Large intestine (tissue), 3 donors: ENCODE measurements around the gene AUH. TPM values are rescaled to one million over a fixed set of nuclear protein-coding genes. Genes with fewer than 3 reads are reported as not detected.

Experiments
- DNase-seq, 2 donors: peaks; one replicate each; pipeline versions ENCODE4 v3.0.0 to v3.0.0-alpha.2; 2013
- H3K27ac ChIP-seq: one replicate; pipeline ENCODE4 v1.5.1; 2013; ENCODE audit warnings: low read length
- H3K27me3 ChIP-seq: 2 replicates; pipeline ENCODE4 v1.6.1; 2013; ENCODE audit warnings: low read length; ENCODE audit not compliant: control insufficient read depth, insufficient read depth
- H3K36me3 ChIP-seq: 2 replicates; pipeline ENCODE4 v1.6.1; 2013; ENCODE audit warnings: low read length; ENCODE audit not compliant: control insufficient read depth, insufficient read depth
- H3K4me1 ChIP-seq: one replicate; pipeline ENCODE4 v1.6.1; 2013; ENCODE audit warnings: low read length; ENCODE audit not compliant: control insufficient read depth, insufficient read depth
- H3K4me3 ChIP-seq: one replicate; pipeline ENCODE4 v1.5.1; 2013; ENCODE audit warnings: low read length
- H3K9me3 ChIP-seq: one replicate; pipeline ENCODE4 v1.6.1; 2013; ENCODE audit warnings: mild to moderate bottlenecking, low read depth, low read length, moderate library complexity; ENCODE audit not compliant: control insufficient read depth
- WGBS: methylation state at CpG from one replicate; pipeline ENCODE4 v1.1.5; 2013; ENCODE audit warnings: low lambda C conversion rate; ENCODE audit not compliant: insufficient coverage; 5-methylcytosine and 5-hydroxymethylcytosine counted together
- polyA plus RNA-seq: library from polyadenylated mRNA; unstranded; fragments of 120-200 nt; gene quantifications from one replicate; pipeline ENCODE4 v1.2.1, GENCODE V29; 2013

The AUH gene
- polyA plus RNA-seq, 1 donor, result 29.6 TPM

DNA sequence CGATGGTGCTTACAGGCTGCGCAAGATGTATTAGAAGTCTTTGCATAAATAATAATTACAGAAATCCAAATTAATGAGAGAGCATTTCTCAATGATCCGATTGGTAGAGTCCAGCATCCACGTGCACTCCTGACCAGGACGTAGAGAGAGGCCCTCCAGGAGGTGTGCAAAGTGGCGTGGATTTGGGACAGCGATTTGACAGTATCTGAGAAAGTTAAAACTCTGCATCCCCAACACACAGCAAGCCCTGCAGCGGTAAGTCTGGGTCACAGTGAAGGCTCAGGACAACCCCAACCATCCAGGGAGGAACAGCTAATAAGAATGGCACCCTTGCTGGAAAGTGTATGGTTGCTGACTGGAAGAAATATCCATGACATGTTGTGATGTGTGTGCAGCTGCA is 180.2 kb downstream of the AUH start:
- Histone ChIP-seq H3K4me1 (peaks cover 11% of the 10 kb centered on the region), H3K27ac (no peak overlapping the region), H3K4me3 (no peak overlapping the region), H3K36me3 (no peaks in the 10 kb centered on the region), H3K27me3 (no peaks in the 10 kb centered on the region), H3K9me3 (peaks cover 3% of the 10 kb centered on the region)
- DNase-seq, result no peak
- WGBS, result no CpG with 5 or more reads among the region's 8 CpGs

GRCh38 chr9:91180930-91181268 is 180.8 kb downstream of the AUH start:
- no peaks in the 10 kb centered on the region for H3K27me3 ChIP-seq
- no CpG with 5 or more reads among the region's 3 CpGs for WGBS
- peaks cover 3% of the 10 kb centered on the region for H3K9me3 ChIP-seq
- no peak overlapping the region for H3K27ac ChIP-seq
- no peaks in the 10 kb centered on the region for H3K36me3 ChIP-seq
- no peak overlapping the region for H3K4me3 ChIP-seq
- DNase-seq, result no peak
- peaks cover 7% of the 10 kb centered on the region for H3K4me1 ChIP-seq

DNA sequence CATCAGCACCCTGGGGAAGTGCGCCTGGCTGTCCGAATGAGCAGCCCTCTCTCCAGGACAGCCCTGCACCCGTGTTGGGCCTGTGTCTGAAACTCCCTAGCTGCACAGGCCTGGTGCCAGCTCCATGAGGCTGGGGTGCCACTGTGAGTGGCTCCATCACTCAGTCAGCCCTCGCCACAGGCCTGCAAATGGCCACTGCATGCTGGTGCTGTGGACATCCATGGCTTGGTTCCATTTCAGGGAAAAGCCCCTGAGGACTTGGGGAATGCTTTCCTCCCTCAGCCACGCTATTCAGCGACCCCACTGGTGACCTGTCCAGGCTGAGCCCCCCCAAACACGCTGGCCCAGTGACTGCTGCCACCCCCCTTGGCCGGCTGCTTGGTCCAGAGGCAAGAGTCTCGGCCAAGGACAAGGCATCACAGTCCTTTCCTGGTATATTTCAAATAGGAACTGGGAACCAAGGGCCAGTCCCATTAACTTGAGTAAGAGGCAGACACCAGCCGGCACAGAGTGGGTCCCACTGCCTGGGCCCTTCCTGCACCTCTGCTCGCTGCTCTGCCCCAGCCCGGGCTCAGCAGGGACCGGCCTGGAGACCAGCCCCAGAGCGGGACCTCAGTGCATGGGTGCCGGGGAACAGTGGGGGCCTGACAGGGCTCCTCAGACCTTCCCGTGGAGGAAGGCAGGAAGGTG is 181.3 kb downstream of the AUH start:
- no peak for DNase-seq
- Histone ChIP-seq H3K27me3 (no peaks in the 10 kb centered on the region), H3K9me3 (peaks cover 3% of the 10 kb centered on the region), H3K4me3 (no peak overlapping the region), H3K4me1 (peaks cover 5% of the 10 kb centered on the region), H3K27ac (no peak overlapping the region), H3K36me3 (no peaks in the 10 kb centered on the region)
- WGBS, result no CpG with 5 or more reads among the region's 16 CpGs

DNA sequence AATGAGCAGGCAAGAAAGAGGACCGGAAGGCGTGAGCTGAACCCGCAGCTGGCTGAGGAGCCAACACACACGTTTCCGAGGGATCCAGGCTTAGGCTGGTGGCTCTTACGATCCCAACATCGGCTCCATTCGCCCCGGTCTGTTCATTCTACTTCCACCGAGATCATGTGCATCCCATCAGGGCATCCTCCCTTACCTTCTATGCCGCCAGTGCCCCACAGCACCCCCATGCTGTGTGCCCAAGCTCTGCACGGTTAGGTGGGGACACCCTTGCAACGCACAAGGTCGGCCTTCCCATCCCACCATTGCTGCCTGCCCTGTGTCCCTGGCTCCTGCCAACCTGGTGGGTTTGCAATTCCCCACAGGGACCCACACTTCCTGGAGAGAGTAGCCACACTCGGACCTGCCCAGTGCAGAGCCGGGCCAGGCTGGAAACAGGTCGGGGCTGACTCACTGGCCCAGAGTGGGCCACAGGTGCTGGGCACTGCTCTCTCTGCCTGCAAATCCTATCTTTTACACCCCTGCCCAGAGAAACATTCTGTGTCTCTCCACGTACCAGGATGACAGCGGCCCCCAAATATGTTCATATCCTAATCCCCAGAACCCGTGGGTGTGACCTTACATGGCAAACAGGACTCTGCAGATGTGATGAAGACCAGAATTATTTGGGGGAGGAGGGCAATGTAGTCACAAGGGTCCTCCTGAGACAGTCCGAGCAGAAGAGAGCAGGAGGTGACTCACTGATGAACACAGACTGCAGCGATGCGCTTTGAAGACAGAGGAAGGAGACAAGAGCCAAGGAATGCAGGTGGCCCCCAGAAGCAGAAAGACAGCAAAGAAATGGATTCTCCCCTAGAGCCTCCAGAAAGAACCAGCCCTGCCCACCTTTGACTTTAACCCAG is 182.2 kb downstream of the AUH start:
- no peak overlapping the region for H3K27ac ChIP-seq
- H3K4me3 ChIP-seq, result no peak overlapping the region
- H3K27me3 ChIP-seq, result no peaks in the 10 kb centered on the region
- H3K4me1 ChIP-seq, result peaks cover 4% of the 10 kb centered on the region
- DNase-seq, result no peak
- WGBS, result no CpG with 5 or more reads among the region's 23 CpGs
- no peaks in the 10 kb centered on the region for H3K36me3 ChIP-seq
- no peaks in the 10 kb centered on the region for H3K9me3 ChIP-seq

DNA sequence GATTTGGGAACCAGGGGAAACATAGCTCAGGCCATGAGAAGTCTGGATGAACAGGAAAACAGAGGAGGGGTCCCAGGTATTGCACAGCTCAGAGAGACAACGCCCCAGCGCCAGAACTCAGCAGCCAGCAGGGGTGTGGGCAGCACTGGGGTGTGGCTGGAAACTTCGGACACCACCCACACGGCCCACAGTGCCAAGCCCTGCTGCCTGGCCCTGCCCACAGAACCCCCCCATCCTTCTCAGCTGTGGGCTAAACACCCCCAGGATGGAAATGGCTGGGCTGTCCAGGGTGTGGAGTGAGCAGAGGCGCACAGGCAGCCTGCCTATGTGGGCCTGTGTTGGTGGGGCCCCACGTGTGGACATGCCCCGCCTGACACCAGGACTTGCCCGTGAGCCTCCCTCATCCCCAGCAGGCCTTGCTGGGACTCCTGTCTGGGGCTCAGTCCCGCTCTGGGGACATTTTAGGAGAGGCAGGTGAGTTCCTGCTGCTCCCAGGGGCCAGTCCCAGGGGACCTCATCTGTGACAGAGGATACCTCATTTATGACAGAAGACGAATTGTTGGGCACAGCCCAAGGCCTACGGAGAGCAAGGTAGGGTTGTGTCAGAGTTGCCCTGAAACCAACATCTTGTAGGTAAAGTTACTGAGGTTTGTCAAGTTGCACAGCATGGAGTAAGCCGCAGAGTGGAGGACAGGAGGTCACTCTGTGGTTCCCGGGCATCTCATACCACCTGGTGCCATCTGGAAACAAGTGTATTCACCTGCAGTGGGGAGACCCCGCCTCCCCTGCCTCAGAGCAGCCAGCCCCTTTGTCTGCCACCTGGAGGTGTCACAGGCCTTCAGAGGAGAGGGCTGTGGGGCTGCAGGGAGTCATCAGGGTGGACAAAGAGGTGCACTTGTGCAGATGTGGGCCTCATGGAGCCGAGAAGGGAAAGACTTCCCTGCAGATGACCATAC is 183.2 kb downstream of the AUH start:
- Histone ChIP-seq H3K4me3 (no peak overlapping the region), H3K4me1 (peaks cover 4% of the 10 kb centered on the region), H3K9me3 (no peaks in the 10 kb centered on the region), H3K27me3 (no peaks in the 10 kb centered on the region), H3K36me3 (no peaks in the 10 kb centered on the region), H3K27ac (no peak overlapping the region)
- no CpG with 5 or more reads among the region's 15 CpGs for WGBS
- DNase-seq, result no peak

GRCh38 chr9:91177661-91178280 is 183.9 kb downstream of the AUH start:
- H3K4me3 ChIP-seq, result no peak overlapping the region
- H3K4me1 ChIP-seq, result peaks cover 4% of the 10 kb centered on the region
- WGBS, result no CpG with 5 or more reads among the region's 15 CpGs
- H3K27me3 ChIP-seq, result no peaks in the 10 kb centered on the region
- H3K36me3 ChIP-seq, result no peaks in the 10 kb centered on the region
- no peaks in the 10 kb centered on the region for H3K9me3 ChIP-seq
- DNase-seq, result no peak
- no peak overlapping the region for H3K27ac ChIP-seq

- no peaks in the 10 kb centered on the region for H3K36me3 ChIP-seq
- H3K9me3 ChIP-seq, result no peaks in the 10 kb centered on the region
- H3K27me3 ChIP-seq, result no peaks in the 10 kb centered on the region
- peaks cover 1% of the 10 kb centered on the region for H3K4me1 ChIP-seq
- no CpG with 5 or more reads among the region's 4 CpGs for WGBS
- no peak overlapping the region for H3K27ac ChIP-seq
- no peak overlapping the region for H3K4me3 ChIP-seq
- no peak for DNase-seq
Measured at GRCh38 chr9:91177081-91177480, 184.6 kb downstream of the AUH start.

GRCh38 chr9:91176426-91176825 is 185.3 kb downstream of the AUH start:
- WGBS, result 100% methylated on average over 1 of the region's 7 CpGs
- Histone ChIP-seq H3K9me3 (no peaks in the 10 kb centered on the region), H3K4me1 (no peaks in the 10 kb centered on the region), H3K27ac (no peak overlapping the region), H3K27me3 (no peaks in the 10 kb centered on the region), H3K36me3 (no peaks in the 10 kb centered on the region), H3K4me3 (no peak overlapping the region)
- no peak for DNase-seq

- Histone ChIP-seq H3K4me3 (no peak overlapping the region), H3K36me3 (no peaks in the 10 kb centered on the region), H3K9me3 (no peaks in the 10 kb centered on the region), H3K27ac (no peak overlapping the region), H3K4me1 (no peaks in the 10 kb centered on the region), H3K27me3 (no peaks in the 10 kb centered on the region)
- 87% methylated on average over 5 of the region's 6 CpGs for WGBS
- no peak for DNase-seq
Measured at GRCh38 chr9:91174772-91175171, 186.9 kb downstream of the AUH start.

- no peak for DNase-seq
- H3K4me3 ChIP-seq, result no peak overlapping the region
- WGBS, result no CpG with 5 or more reads among the region's 1 CpG
- no peak overlapping the region for H3K27ac ChIP-seq
- H3K27me3 ChIP-seq, result no peaks in the 10 kb centered on the region
- no peaks in the 10 kb centered on the region for H3K36me3 ChIP-seq
- no peaks in the 10 kb centered on the region for H3K9me3 ChIP-seq
- no peaks in the 10 kb centered on the region for H3K4me1 ChIP-seq
Measured at GRCh38 chr9:91172329-91172728, 189.4 kb downstream of the AUH start.
